Hepatocyte (in vitro differentiated cells): ENCODE measurements around the gene ARHGAP22. TPM values are rescaled to one million over a fixed set of nuclear protein-coding genes. Genes with fewer than 3 reads are reported as not detected.

ENCODE experiments used
- DNase-seq: peaks from one replicate; pipeline ENCODE4 v3.0.0-alpha.2; 2016; ENCODE audit warnings: low spot score
- H2AFZ ChIP-seq: fragments of 200-600 bp; sonication (generic); 2 replicates; pipeline ENCODE4 v1.6.0; 2016; ENCODE audit warnings: antibody characterized with exemption, mild to moderate bottlenecking
- H3K27ac ChIP-seq: fragments of 200-600 bp; sonication (generic); 2 replicates; pipeline ENCODE4 v1.5.1; 2016; ENCODE audit warnings: mild to moderate bottlenecking
- H3K27me3 ChIP-seq: fragments of 200-600 bp; sonication (generic); 2 replicates; pipeline ENCODE4 v1.6.1; 2016
- H3K36me3 ChIP-seq: fragments of 200-600 bp; sonication (generic); replicated peaks from 2 replicates; pipeline ENCODE4 v1.5.1; 2016; ENCODE audit warnings: low read depth; ENCODE audit not compliant: insufficient read depth
- H3K4me1 ChIP-seq: fragments of 200-600 bp; sonication (generic); 2 replicates; pipeline ENCODE4 v1.5.1; 2016; ENCODE audit warnings: mild to moderate bottlenecking, moderate library complexity; ENCODE audit not compliant: insufficient read depth
- H3K4me2 ChIP-seq: fragments of 200-600 bp; sonication (generic); 2 replicates; pipeline ENCODE4 v1.6.0; 2016
- H3K4me3 ChIP-seq: fragments of 200-600 bp; sonication (generic); 2 replicates; pipeline ENCODE4 v1.5.1; 2016; ENCODE audit warnings: mild to moderate bottlenecking
- H3K79me2 ChIP-seq: fragments of 200-600 bp; sonication (generic); 2 replicates; pipeline ENCODE4 v1.6.0; 2017; ENCODE audit warnings: mild to moderate bottlenecking
- H3K9me2 ChIP-seq: fragments of 200-600 bp; sonication (generic); replicated peaks from 2 replicates; pipeline ENCODE4 v1.6.0; 2017; ENCODE audit warnings: mild to moderate bottlenecking; ENCODE audit not compliant: insufficient read depth
- H3K9me3 ChIP-seq: fragments of 200-600 bp; sonication (generic); 2 replicates; pipeline ENCODE4 v1.5.1; 2016; ENCODE audit warnings: low read depth, mild to moderate bottlenecking
- H4K20me1 ChIP-seq: fragments of 200-600 bp; sonication (generic); 2 replicates; pipeline ENCODE4 v1.6.0; 2016; ENCODE audit warnings: mild to moderate bottlenecking; ENCODE audit not compliant: insufficient read depth, poor library complexity, severe bottlenecking
- EZH2 ChIP-seq: fragments of 200-600 bp; sonication (generic); IDR thresholded peaks from 2 replicates; pipeline ENCODE4 v1.6.1; 2016; ENCODE audit warnings: antibody characterized with exemption, mild to moderate bottlenecking, borderline replicate concordance
- EZH2phosphoT487 ChIP-seq: fragments of 200-600 bp; sonication (generic); IDR thresholded peaks from one replicate; pipeline ENCODE4 v1.6.1; 2018; ENCODE audit warnings: antibody characterized with exemption, mild to moderate bottlenecking, low read depth, moderate library complexity; ENCODE audit not compliant: unreplicated experiment, severe bottlenecking
- WGBS: methylation state at CpG from one replicate; pipeline ENCODE4 v1.1.6; 2016; ENCODE audit warnings: low lambda C conversion rate; ENCODE audit errors: missing lambda C conversion rate; 5-methylcytosine and 5-hydroxymethylcytosine counted together
- polyA plus RNA-seq: library from polyadenylated mRNA; unstranded; fragments of >200 nt; fragmentation: Nextera tagmentation; extraction: Ambion mirVana; gene quantifications from 2 replicates; pipeline ENCODE4 v1.2.1, GENCODE V29; 2016
- total RNA-seq: library from RNA; depleted of rRNA; stranded (reverse); fragments of >200 nt; gene quantifications from 2 replicates; pipeline ENCODE4 v1.2.3, GENCODE V29; 2014
- TF ChIP-seq, protein P1 (sequence below): fragments of 200-600 bp; sonication (generic); IDR thresholded peaks from 2 replicates; pipeline ENCODE4 v1.5.1; 2016; ENCODE audit warnings: antibody characterized with exemption, mild to moderate bottlenecking; ENCODE audit not compliant: poor library complexity

The ARHGAP22 gene
- total and polyA plus RNA-seq, 2 experiments from 2014 or later: 1.7 to 1.8 TPM

DNA sequence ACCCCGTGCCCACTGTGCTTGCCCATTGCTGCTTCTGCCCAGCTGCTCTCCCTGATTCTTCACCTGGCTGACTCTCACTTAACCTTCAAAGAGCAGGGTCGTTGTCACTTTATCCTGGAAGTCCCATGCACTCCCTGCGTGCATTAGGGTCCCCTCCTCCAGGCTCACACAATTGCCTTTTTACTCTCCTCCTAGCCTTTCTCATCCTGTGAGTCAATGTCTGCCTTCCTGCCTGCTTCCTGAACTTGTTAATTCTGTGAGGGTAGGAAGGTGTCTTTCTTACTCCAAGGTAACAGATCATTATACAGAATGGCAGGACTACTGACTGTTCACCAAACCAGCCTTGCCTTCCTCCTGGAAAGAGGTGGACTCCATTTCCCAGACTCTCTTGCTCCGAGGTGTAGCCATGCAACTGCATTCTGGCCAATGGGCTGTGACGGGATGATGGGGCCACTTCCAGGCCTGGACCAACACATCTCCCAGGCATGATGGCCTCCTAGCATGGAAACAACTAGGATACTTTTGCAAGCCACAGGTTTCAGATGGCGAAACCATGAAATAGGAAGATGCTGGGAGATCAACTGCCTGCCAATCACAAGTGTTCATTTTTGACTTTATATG lies 54.7 kb downstream of the ARHGAP22 start:
- no peak overlapping the region for H3K4me3 ChIP-seq
- no peaks in the 10 kb centered on the region for H3K9me2 ChIP-seq
- no peaks in the 10 kb centered on the region for H4K20me1 ChIP-seq
- no peaks in the 10 kb centered on the region for H3K79me2 ChIP-seq
- H3K4me2 ChIP-seq: no peak overlapping the region
- no peak for TF ChIP-seq EZH2
- TF ChIP-seq, protein P1, sequence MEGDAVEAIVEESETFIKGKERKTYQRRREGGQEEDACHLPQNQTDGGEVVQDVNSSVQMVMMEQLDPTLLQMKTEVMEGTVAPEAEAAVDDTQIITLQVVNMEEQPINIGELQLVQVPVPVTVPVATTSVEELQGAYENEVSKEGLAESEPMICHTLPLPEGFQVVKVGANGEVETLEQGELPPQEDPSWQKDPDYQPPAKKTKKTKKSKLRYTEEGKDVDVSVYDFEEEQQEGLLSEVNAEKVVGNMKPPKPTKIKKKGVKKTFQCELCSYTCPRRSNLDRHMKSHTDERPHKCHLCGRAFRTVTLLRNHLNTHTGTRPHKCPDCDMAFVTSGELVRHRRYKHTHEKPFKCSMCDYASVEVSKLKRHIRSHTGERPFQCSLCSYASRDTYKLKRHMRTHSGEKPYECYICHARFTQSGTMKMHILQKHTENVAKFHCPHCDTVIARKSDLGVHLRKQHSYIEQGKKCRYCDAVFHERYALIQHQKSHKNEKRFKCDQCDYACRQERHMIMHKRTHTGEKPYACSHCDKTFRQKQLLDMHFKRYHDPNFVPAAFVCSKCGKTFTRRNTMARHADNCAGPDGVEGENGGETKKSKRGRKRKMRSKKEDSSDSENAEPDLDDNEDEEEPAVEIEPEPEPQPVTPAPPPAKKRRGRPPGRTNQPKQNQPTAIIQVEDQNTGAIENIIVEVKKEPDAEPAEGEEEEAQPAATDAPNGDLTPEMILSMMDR: no peak
- no peak for TF ChIP-seq EZH2phosphoT487
- no peak overlapping the region for H3K27ac ChIP-seq
- no peaks in the 10 kb centered on the region for H3K36me3 ChIP-seq
- H2AFZ ChIP-seq: no peak overlapping the region
- no peaks in the 10 kb centered on the region for H3K9me3 ChIP-seq
- no peaks in the 10 kb centered on the region for H3K4me1 ChIP-seq
- DNase-seq: no peak
- WGBS: 90% methylated on average over 6 of the region's 6 CpGs
- no peaks in the 10 kb centered on the region for H3K27me3 ChIP-seq

DNA sequence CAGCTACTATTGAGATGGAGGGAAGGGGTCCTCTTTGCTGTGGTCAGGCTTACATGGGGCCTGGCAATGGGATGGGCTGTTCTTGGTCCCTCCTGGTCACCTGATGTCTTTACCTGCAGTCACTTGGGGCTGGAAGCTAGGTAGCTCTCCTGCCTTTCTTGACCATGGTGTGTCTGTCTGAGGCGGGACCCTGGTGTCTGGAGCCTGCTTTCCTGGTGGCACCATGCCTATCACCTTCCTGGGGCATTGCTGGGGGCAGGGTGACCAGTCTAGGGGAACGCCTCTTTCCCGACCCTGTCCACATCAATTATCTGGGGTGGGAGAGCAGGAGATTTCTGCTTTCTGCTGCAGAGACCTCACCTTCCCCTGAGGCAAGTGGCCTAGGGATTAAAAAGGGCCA lies 55.6 kb downstream of the ARHGAP22 start:
- Histone ChIP-seq H3K9me3 (no peaks in the 10 kb centered on the region), H3K9me2 (no peaks in the 10 kb centered on the region), H4K20me1 (no peaks in the 10 kb centered on the region), H2AFZ (no peak overlapping the region), H3K4me3 (no peak overlapping the region), H3K27me3 (no peaks in the 10 kb centered on the region), H3K79me2 (no peaks in the 10 kb centered on the region), H3K36me3 (no peaks in the 10 kb centered on the region), H3K27ac (no peak overlapping the region), H3K4me2 (no peak overlapping the region), H3K4me1 (no peaks in the 10 kb centered on the region)
- TF ChIP-seq, protein P1: no peak
- TF ChIP-seq EZH2phosphoT487: no peak
- no peak for TF ChIP-seq EZH2
- 77% methylated on average over 3 of the region's 3 CpGs for WGBS
- no peak for DNase-seq

DNA sequence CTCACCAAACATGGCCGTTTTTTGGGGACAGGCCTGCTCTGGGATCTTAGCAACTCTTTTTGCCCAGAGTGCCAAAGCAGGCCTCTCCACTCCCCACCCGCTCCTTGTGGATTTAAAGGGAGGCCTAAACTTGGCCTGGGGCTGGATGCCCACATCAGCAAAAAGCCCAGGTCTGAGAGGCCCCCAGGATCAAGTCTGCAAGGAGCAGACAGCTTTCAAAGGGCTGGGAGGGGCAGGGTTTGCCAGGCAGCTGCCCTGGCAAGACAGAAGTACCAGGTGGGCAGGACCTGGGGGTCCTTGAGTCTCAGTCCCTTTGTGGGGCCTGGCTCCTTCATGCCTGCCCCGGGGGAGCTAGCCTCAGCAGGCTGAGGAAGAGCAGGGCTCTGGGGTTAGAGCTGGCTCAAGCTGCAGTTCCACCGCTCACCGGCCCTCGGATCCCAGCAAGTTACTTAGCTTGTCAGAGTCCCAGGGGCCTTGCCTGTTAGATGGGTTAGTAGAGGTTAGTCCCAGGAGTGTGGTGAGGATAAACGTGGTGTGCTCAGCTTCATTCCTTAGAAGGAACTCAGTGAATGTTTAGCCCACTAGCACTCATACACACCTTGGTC lies 56.2 kb downstream of the ARHGAP22 start:
- TF ChIP-seq, protein P1: no peak
- TF ChIP-seq EZH2phosphoT487 (no peak), EZH2 (no peak)
- Histone ChIP-seq H2AFZ (no peak overlapping the region), H3K4me2 (no peak overlapping the region), H3K27ac (no peak overlapping the region), H3K79me2 (no peaks in the 10 kb centered on the region), H3K4me1 (no peaks in the 10 kb centered on the region), H3K27me3 (no peaks in the 10 kb centered on the region), H4K20me1 (no peaks in the 10 kb centered on the region), H3K9me2 (no peaks in the 10 kb centered on the region), H3K36me3 (no peaks in the 10 kb centered on the region), H3K9me3 (no peaks in the 10 kb centered on the region), H3K4me3 (no peak overlapping the region)
- WGBS: 69% methylated on average over 7 of the region's 7 CpGs
- DNase-seq: no peak
